Endothelial cell of umbilical vein (primary cell): ENCODE results near the gene TIFAB.

ENCODE experiments used
- CTCF ChIP-seq, 2 donors: IDR thresholded peaks; 1 replicate in 1 of 2; 2 replicates in 1 of 2; pipeline ENCODE4 v1.5.1; 2011; ENCODE audit warnings: low read length in 2 of 2, mild to moderate bottlenecking in 2 of 2, moderate library complexity in 2 of 2, control low read depth in 1 of 2, inconsistent platforms in 1 of 2, low read depth in 1 of 2; ENCODE audit not compliant: insufficient read depth in 1 of 2; ENCODE audit errors: extremely low read depth in 1 of 2
- EZH2 ChIP-seq: IDR thresholded peaks from 2 replicates; pipeline ENCODE4 v1.6.1; 2012; ENCODE audit warnings: borderline replicate concordance, low read depth, mild to moderate bottlenecking, moderate library complexity, low read length, inconsistent platforms; ENCODE audit not compliant: severe bottlenecking
- GATA2 ChIP-seq: IDR thresholded peaks from 2 replicates; pipeline ENCODE4 v1.7.0; 2011; ENCODE audit warnings: low read depth, mild to moderate bottlenecking, moderate library complexity, mixed read lengths, low read length; ENCODE audit not compliant: insufficient read length, insufficient read depth
- MAX ChIP-seq: IDR thresholded peaks from 2 replicates; pipeline ENCODE4 v1.6.1; 2011; ENCODE audit not compliant: insufficient read depth, insufficient read length
- MYC ChIP-seq: IDR thresholded peaks from one replicate; pipeline ENCODE4 v1.6.1; 2011; ENCODE audit warnings: mild to moderate bottlenecking, low read depth, low read length
- POLR2A ChIP-seq: IDR thresholded peaks from 2 replicates; pipeline ENCODE4 v1.6.1; 2012; ENCODE audit warnings: low read depth, mild to moderate bottlenecking, control low read depth, low read length
- POLR2AphosphoS5 ChIP-seq: IDR thresholded peaks from 2 replicates; pipeline ENCODE4 v1.6.1; 2012; ENCODE audit warnings: low read depth, mild to moderate bottlenecking, control low read depth, low read length, moderate library complexity; ENCODE audit not compliant: insufficient read depth

- TF ChIP-seq CTCF (IDR thresholded peaks at IDR 0.05; ENCODE audit: extremely low read depth in 1 of 2, insufficient read depth in 1 of 2, low read depth in 1 of 2, low read length in 2 of 2) (no peak), POLR2AphosphoS5 (no peak), POLR2A (no peak), EZH2 (no peak), MYC (no peak), MAX (no peak), GATA2 (no peak)
These were observed 16.4 kb upstream of the TIFAB start for GRCh38 chr5:135468541-135468940.
